ENCODE data around the gene MRPL10. TPM values are rescaled to one million over a fixed set of nuclear protein-coding genes. Genes with fewer than 3 reads are reported as not detected.

Gene MRPL10
- total RNA-seq, 1 experiment from 2014 or later = 67.2 TPM

- Histone ChIP-seq H2AK5ac (ENCODE audit: insufficient read length, low read length) (no peak overlapping the region), H3K23ac (ENCODE audit: insufficient read length, low read depth, low read length) (no peak overlapping the region), H2BK120ac (ENCODE audit: low read depth, low read length, poor library complexity, severe bottlenecking) (no peak overlapping the region), H3K9ac (ENCODE audit: extremely low read depth, insufficient read length, low read length) (no peak overlapping the region), H3K4me1 (ENCODE audit: insufficient read depth, low read length) (no peaks in the 10 kb centered on the region; the same call in 1 of the 2 replicates), H2BK15ac (ENCODE audit: low read depth, low read length) (no peak overlapping the region), H3K4me2 (ENCODE audit: insufficient read depth, insufficient read length, low read length) (no peak overlapping the region), H2BK20ac (ENCODE audit: low read depth, low read length, poor library complexity, severe bottlenecking) (no peak overlapping the region), H3K18ac (ENCODE audit: insufficient read length, low read depth, low read length) (no peak overlapping the region), H3K56ac (ENCODE audit: insufficient read length, low read depth, low read length) (no peak overlapping the region), H3K27ac (ENCODE audit: insufficient read length, low read depth, low read length) (no peak overlapping the region), H2AFZ (ENCODE audit: low read length) (no peak overlapping the region), H3K79me2 (ENCODE audit: insufficient read depth, low read length) (no peaks in the 10 kb centered on the region; the same call in 1 of the 2 replicates), H3K14ac (ENCODE audit: insufficient read depth, low read length) (no peak overlapping the region), H3T11ph (ENCODE audit: low read length) (no peak overlapping the region), H4K91ac (ENCODE audit: insufficient read length, low read depth, low read length) (no peak overlapping the region), H2BK12ac (ENCODE audit: insufficient read length, low read depth, low read length) (no peak overlapping the region), H4K20me1 (ENCODE audit: control insufficient read depth, insufficient read depth, insufficient read length) (no peaks in the 10 kb centered on the region), H4K5ac (ENCODE audit: insufficient read length, low read depth, low read length) (no peak overlapping the region), H3K27me3 (ENCODE audit: insufficient read depth, low read length) (no peaks in the 10 kb centered on the region), H4K8ac (replicated peaks; ENCODE audit: insufficient read length, low read depth, low read length) (no peak overlapping the region), H3K79me1 (ENCODE audit: insufficient read depth, low read depth, low read length, poor library complexity, severe bottlenecking) (no peaks in the 10 kb centered on the region), H3K23me2 (ENCODE audit: insufficient read length, low read depth, low read length, poor library complexity, severe bottlenecking) (peaks cover 3% of the 10 kb centered on the region), H3K4ac (ENCODE audit: low read depth, low read length) (no peak overlapping the region), H3K9me3 (ENCODE audit: control insufficient read depth, low read depth, low read length) (no peaks in the 10 kb centered on the region), H2BK5ac (ENCODE audit: insufficient read length, low read length) (no peak overlapping the region)
- H3K27ac Mint-ChIP-seq = 0 out of 7 replicates have a peak overlapping the region, but pooled peaks of 1 of the 3 experiments have one; percentile 68
- no peak for TF ChIP-seq CTCF (conservative IDR thresholded peaks at IDR 0.05)
- H3K9me3 Mint-ChIP-seq = no peaks in the 10 kb centered on the region; a peak in 1 of 5 replicates
- H3K36me3 Mint-ChIP-seq (ENCODE audit: insufficient read depth in 1 of 3, low read depth in 3 of 3) = peaks cover 0 to 20% (median 13%) of the 10 kb centered on the region in 3 experiments; a peak in 6 of 7 replicates
- WGBS (ENCODE audit: extremely low coverage, insufficient read length, low lambda C conversion rate) = no CpG with 5 or more reads among the region's 13 CpGs
- no peak overlapping the region for H3K4me3 Mint-ChIP-seq
- peaks cover 2% of the 10 kb centered on the region; the same call in 1 of the 2 replicates for H3K27me3 Mint-ChIP-seq (ENCODE audit: low read depth)
- peaks cover 11 to 12% of the 10 kb centered on the region in 2 experiments for H3K4me1 Mint-ChIP-seq
- no peak for DNase-seq
These were observed 6.2 kb upstream of the MRPL10 start for GRCh38 chr17:47837401-47838039.

All from H9 (cell line).